Hepatocyte (in vitro differentiated cells): ENCODE measurements around the gene ARFIP1.

ENCODE experiments used
- CTCF ChIP-seq: fragments of 200-600 bp; sonication (generic); IDR thresholded peaks from 2 replicates; pipeline ENCODE4 v1.5.1; 2016; ENCODE audit warnings: antibody characterized with exemption, mild to moderate bottlenecking; ENCODE audit not compliant: poor library complexity
- EZH2 ChIP-seq: fragments of 200-600 bp; sonication (generic); IDR thresholded peaks from 2 replicates; pipeline ENCODE4 v1.6.1; 2016; ENCODE audit warnings: antibody characterized with exemption, mild to moderate bottlenecking, borderline replicate concordance
- EZH2phosphoT487 ChIP-seq: fragments of 200-600 bp; sonication (generic); IDR thresholded peaks from one replicate; pipeline ENCODE4 v1.6.1; 2018; ENCODE audit warnings: antibody characterized with exemption, mild to moderate bottlenecking, low read depth, moderate library complexity; ENCODE audit not compliant: unreplicated experiment, severe bottlenecking

- TF ChIP-seq CTCF (no peak), EZH2phosphoT487 (no peak), EZH2 (no peak)
Measured at GRCh38 chr4:152831416-152831815, 51.7 kb downstream of the ARFIP1 start.
